ENCODE results near the gene NFASC.

NFASC gene

DNA sequence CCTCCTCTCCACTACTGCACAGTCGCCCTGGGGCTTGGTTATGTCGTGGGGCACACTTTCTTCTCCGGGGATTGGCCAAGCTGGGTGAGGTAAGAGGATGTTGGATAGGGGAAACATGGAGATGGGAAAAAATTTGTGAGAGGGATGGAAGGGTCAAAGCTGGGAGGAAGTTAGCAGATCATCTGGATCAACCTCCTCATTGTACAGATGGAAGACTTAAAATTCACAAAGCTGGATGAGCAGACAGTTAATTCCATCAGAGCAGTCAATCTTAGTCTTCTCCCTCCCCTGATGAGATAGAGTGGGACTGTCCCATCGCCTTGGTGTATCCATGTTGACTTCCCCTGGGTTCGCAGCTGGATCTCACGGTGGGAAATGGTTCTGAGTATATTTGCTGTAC lies 102.8 kb downstream of the NFASC start:
- no peak overlapping the region for H3K4me3 ChIP-seq
- H3K4me2 ChIP-seq = no peak overlapping the region
- no peaks in the 10 kb centered on the region for H3K27me3 ChIP-seq
- H3K4me1 ChIP-seq = peaks cover 38% of the 10 kb centered on the region
- H3K9ac ChIP-seq = no peak overlapping the region
- no peak overlapping the region for H3K27ac ChIP-seq
- H3K9me3 ChIP-seq = no peaks in the 10 kb centered on the region
- H4K20me1 ChIP-seq = no peaks in the 10 kb centered on the region
- no peaks in the 10 kb centered on the region for H3K36me3 ChIP-seq
- TF ChIP-seq Cebpa-rat (IDR thresholded peaks at IDR 0.05) = no peak

- no peak overlapping the region for H3K27ac ChIP-seq
- peaks cover 38% of the 10 kb centered on the region for H3K4me1 ChIP-seq
Measured at GRCh38 chr1:204974327-204974726, 103.7 kb downstream of the NFASC start.

GRCh38 chr1:204975021-204975420 lies 104.4 kb downstream of the NFASC start:
- H3K36me3 ChIP-seq = no peaks in the 10 kb centered on the region
- no peaks in the 10 kb centered on the region for H4K20me1 ChIP-seq
- TF ChIP-seq Cebpa-rat (IDR thresholded peaks at IDR 0.05) = no peak
- H3K4me3 ChIP-seq = no peak overlapping the region
- H3K9ac ChIP-seq = no peak overlapping the region
- no peaks in the 10 kb centered on the region for H3K9me3 ChIP-seq
- H3K4me1 ChIP-seq = peaks cover 38% of the 10 kb centered on the region
- H3K27ac ChIP-seq = no peak overlapping the region
- no peaks in the 10 kb centered on the region for H3K27me3 ChIP-seq
- H3K4me2 ChIP-seq = peak overlapping the region; percentile 41

More at GRCh38 chr1:204974327-204974726, 103.7 kb downstream of the NFASC start:
- no peaks in the 10 kb centered on the region for H3K27me3 ChIP-seq
- no peaks in the 10 kb centered on the region for H3K36me3 ChIP-seq
- H3K9ac ChIP-seq = no peak overlapping the region
- H3K9me3 ChIP-seq = no peaks in the 10 kb centered on the region
- no peak overlapping the region for H3K4me2 ChIP-seq
- no peaks in the 10 kb centered on the region for H4K20me1 ChIP-seq
- TF ChIP-seq Cebpa-rat (IDR thresholded peaks at IDR 0.05) = no peak
- no peak overlapping the region for H3K4me3 ChIP-seq

DNA sequence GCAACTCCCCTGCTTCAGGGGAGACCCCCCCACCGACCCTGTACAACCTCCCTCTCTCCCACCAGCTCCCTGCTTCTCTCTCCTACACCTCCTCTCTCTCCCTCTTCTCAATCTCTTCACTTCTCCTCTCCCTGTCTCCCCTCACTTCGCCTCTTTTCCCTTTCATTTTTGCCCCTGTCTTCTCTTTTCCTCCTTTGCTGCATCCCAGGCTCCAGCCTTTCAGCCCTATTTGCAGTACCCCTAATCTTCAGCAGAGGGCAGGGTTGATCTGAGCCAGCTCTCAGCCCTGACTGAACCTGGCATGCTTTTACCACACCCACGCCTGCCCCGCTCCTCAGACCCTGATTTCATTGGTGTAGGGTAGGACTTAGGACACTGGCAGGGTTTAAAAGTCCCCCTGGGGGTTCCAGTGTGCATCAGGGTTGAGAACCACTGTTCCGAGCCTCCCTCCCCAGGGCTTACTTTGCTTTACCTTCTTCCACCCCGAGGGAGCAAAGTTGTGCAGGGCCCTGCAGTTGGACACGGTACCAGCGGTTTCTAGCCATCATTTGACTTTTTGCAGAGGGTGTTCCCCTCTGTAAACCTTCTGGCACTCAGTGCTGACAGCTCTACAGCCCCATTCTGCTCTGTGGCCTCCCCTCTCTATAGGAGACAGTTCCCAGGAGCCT lies 105.0 kb downstream of the NFASC start:
- Histone ChIP-seq H3K36me3 (no peaks in the 10 kb centered on the region), H3K9ac (no peak overlapping the region), H3K4me1 (peaks cover 38% of the 10 kb centered on the region), H3K27ac (no peak overlapping the region), H4K20me1 (no peaks in the 10 kb centered on the region), H3K9me3 (no peaks in the 10 kb centered on the region), H3K4me2 (peak overlapping the region; percentile 41), H3K4me3 (no peak overlapping the region), H3K27me3 (no peaks in the 10 kb centered on the region)
- TF ChIP-seq Cebpa-rat (IDR thresholded peaks at IDR 0.05) = no peak

- peaks cover 44% of the 10 kb centered on the region for H3K4me1 ChIP-seq
- H3K27me3 ChIP-seq = no peaks in the 10 kb centered on the region
- peak overlapping the region; percentile 41; the same call in 1 of the 2 replicates for H3K4me2 ChIP-seq
- no peak overlapping the region for H3K4me3 ChIP-seq
- no peak for TF ChIP-seq Cebpa-rat (IDR thresholded peaks at IDR 0.05)
- no peaks in the 10 kb centered on the region for H3K36me3 ChIP-seq
- no peaks in the 10 kb centered on the region for H4K20me1 ChIP-seq
- H3K9ac ChIP-seq = no peak overlapping the region
- H3K27ac ChIP-seq = no peak overlapping the region
- no peaks in the 10 kb centered on the region for H3K9me3 ChIP-seq
Measured at GRCh38 chr1:204976646-204977045, 106.0 kb downstream of the NFASC start.

DNA sequence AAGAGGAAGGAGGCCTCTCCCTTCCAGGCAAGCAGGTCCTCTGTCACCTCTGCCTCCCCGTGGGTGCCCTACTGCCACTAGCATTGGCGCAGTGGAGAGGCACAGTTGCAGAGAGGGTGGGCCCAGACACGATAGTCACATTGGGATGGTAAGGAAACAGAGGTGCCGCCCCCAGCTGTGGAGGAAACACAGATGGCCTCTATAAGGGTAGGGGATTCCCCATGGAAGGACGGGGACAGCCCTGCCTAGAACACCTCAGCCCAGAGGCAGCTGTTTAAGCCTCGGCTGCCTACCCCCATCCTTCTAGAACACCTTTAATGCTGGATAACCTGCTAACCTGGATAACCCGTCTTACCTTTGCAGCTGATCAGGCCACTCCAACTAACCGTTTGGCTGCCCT lies 106.7 kb downstream of the NFASC start:
- Histone ChIP-seq H3K4me3 (no peak overlapping the region), H3K27me3 (no peaks in the 10 kb centered on the region), H3K36me3 (no peaks in the 10 kb centered on the region), H3K4me1 (peaks cover 45% of the 10 kb centered on the region), H3K4me2 (peak overlapping the region; percentile 41), H3K27ac (no peak overlapping the region), H3K9ac (no peak overlapping the region), H3K9me3 (no peaks in the 10 kb centered on the region), H4K20me1 (no peaks in the 10 kb centered on the region)
- no peak for TF ChIP-seq Cebpa-rat (IDR thresholded peaks at IDR 0.05)

DNA sequence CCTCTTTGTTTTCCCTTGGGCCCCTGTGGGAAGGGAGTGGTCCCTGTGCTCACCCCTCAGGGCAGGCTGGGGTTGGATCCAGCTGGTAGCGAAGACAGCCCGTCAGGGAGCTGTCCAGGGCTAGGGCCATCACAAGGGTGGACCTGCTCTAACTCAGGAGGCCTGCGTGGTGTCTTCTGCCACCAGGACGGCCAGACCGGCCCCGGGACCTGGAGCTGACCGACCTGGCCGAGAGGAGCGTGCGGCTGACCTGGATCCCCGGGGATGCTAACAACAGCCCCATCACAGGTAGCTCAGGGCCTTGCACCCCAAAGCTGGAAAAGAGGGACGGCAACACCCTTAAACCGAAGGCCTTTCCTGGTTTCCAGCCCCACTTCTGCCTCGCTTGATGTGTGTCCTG lies 108.1 kb downstream of the NFASC start:
- Histone ChIP-seq H3K27ac (no peak overlapping the region), H3K9ac (no peak overlapping the region), H4K20me1 (no peaks in the 10 kb centered on the region), H3K4me2 (no peak overlapping the region), H3K4me3 (no peak overlapping the region), H3K27me3 (no peaks in the 10 kb centered on the region), H3K9me3 (no peaks in the 10 kb centered on the region), H3K36me3 (no peaks in the 10 kb centered on the region), H3K4me1 (peaks cover 60% of the 10 kb centered on the region)
- TF ChIP-seq Cebpa-rat (IDR thresholded peaks at IDR 0.05) = no peak

- Histone ChIP-seq H3K4me3 (no peak overlapping the region), H3K27ac (no peak overlapping the region), H3K9me3 (no peaks in the 10 kb centered on the region), H3K4me2 (no peak overlapping the region), H4K20me1 (no peaks in the 10 kb centered on the region), H3K36me3 (no peaks in the 10 kb centered on the region), H3K4me1 (peaks cover 65% of the 10 kb centered on the region), H3K9ac (no peak overlapping the region), H3K27me3 (no peaks in the 10 kb centered on the region)
- no peak for TF ChIP-seq Cebpa-rat (IDR thresholded peaks at IDR 0.05)
Measured at GRCh38 chr1:204979306-204979705, 108.6 kb downstream of the NFASC start.

- Histone ChIP-seq H3K9me3 (no peaks in the 10 kb centered on the region), H3K36me3 (no peaks in the 10 kb centered on the region), H3K4me2 (no peak overlapping the region), H3K4me1 (peaks cover 69% of the 10 kb centered on the region), H3K27ac (no peak overlapping the region), H3K9ac (no peak overlapping the region), H3K27me3 (no peaks in the 10 kb centered on the region), H4K20me1 (no peaks in the 10 kb centered on the region), H3K4me3 (no peak overlapping the region)
- TF ChIP-seq Cebpa-rat (IDR thresholded peaks at IDR 0.05) = no peak
Measured at GRCh38 chr1:204979891-204980649, 109.4 kb downstream of the NFASC start.

DNA sequence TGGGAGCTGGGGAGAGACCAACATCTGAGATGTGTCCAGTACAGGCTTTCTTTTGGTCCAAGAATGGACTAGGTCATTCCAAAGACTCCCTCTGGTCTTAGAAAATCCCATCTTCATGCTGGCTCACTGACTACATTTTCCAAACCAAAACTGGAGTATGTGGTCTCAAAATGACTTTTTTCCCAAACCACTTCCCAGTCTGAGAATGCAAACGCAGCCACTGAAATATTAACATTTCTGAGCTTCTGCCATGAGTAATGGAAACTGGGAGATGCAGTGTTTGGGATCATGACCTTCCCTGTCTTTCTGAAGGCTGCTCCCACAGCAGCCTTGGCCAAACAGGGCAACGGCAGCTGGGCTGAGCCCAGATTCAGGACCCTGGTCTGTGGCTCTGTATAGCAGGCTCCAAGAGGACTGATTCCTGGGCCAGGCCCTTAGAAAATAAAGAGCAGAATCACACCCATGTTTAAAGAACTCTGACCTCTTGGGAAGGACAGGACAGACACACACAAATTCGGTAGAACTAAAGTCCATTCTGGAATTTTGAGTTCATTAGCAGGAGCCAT lies 110.3 kb downstream of the NFASC start:
- H3K27ac ChIP-seq = no peak overlapping the region
- no peaks in the 10 kb centered on the region for H3K9me3 ChIP-seq
- no peak overlapping the region for H3K4me2 ChIP-seq
- H3K4me3 ChIP-seq = no peak overlapping the region
- H3K9ac ChIP-seq = no peak overlapping the region
- H3K27me3 ChIP-seq = no peaks in the 10 kb centered on the region
- no peaks in the 10 kb centered on the region for H3K36me3 ChIP-seq
- no peaks in the 10 kb centered on the region for H4K20me1 ChIP-seq
- no peak for TF ChIP-seq Cebpa-rat (IDR thresholded peaks at IDR 0.05)
- H3K4me1 ChIP-seq = peaks cover 61% of the 10 kb centered on the region

Measured in BLaER1 (cell line).